Measurements from ENCODE around the gene AKAP13. TPM values are rescaled to one million over a fixed set of nuclear protein-coding genes. Genes with fewer than 3 reads are reported as not detected.

The AKAP13 gene
- total and polyA plus RNA-seq, 2 donors (not counting 1 experiment from before 2014, with no cell fraction given): 73.8 to 358 TPM

GRCh38 chr15:85583442-85583841 lies 203.0 kb downstream of the AKAP13 start:
- ChIA-PET POLR2A (interaction anchor here (0.5 to 1.1 kb wide), 2 partner anchors 29 to 200 kb away, joined by 3 to 4 read pairs; no protein-coding TSS in a partner anchor), CTCF (interaction anchor here (1.0 to 1.1 kb wide), 3 partner anchors 98 to 287 kb away, joined by 3 read pairs; no protein-coding TSS in a partner anchor)
- intact Hi-C loops (cut with micrococcal nuclease): loop anchor here (2.0 to 10.0 kb wide), 7 partner anchors 39 to 269 kb away; no protein-coding TSS in a partner anchor
- Mint-ChIP-seq H3K27ac (peak overlapping the region; percentile 94), H3K27me3 (no peaks in the 10 kb centered on the region), H3K9me3 (ENCODE audit: insufficient read depth) (no peaks in the 10 kb centered on the region), H3K4me3 (peak overlapping the region; percentile 85), H3K4me1 (peaks cover 69% of the 10 kb centered on the region)
- H3K4me3 ChIP-seq (ENCODE audit: control extremely low read depth in 1 of 5, extremely low read depth in 1 of 5, insufficient read depth in 1 of 5, low read depth in 2 of 5, low read length in 4 of 5): peak overlapping the region in 2 of 5 experiments; percentile 26 to 34
- H4K20me1 ChIP-seq (ENCODE audit: control insufficient read depth, insufficient read depth, low read length, poor library complexity, severe bottlenecking): peaks cover 5% of the 10 kb centered on the region
- ATAC-seq (ENCODE audit: low read depth) (no peak), DNase-seq (peak; percentile 51)
- peaks cover 24 to 62% of the 10 kb centered on the region in 2 experiments for H3K36me3 ChIP-seq (replicated peaks in 1 of 2; ENCODE audit: control extremely low read depth in 1 of 2, control insufficient read depth in 1 of 2, extremely low read depth in 1 of 2, insufficient read depth in 2 of 2, low read length in 1 of 2)
- TF ChIP-seq CTCF (IDR thresholded peaks at IDR 0.05) (no peak), EZH2 (IDR thresholded peaks at IDR 0.05; ENCODE audit: borderline replicate concordance, insufficient read depth, low read depth, low read length, poor library complexity, severe bottlenecking) (no peak)
- no peaks in the 10 kb centered on the region for H3K9me3 ChIP-seq (ENCODE audit: control extremely low read depth in 1 of 3, control insufficient read depth in 2 of 3, insufficient read depth in 1 of 3, low read length in 2 of 3)
- H2AFZ ChIP-seq (ENCODE audit: insufficient read depth, low read depth, low read length, poor library complexity, severe bottlenecking): no peak overlapping the region
- peak overlapping the region; percentile 57 for H3K9ac ChIP-seq (ENCODE audit: low read length)
- H3K79me2 ChIP-seq (ENCODE audit: control insufficient read depth, insufficient read depth, low read length): peaks cover 52% of the 10 kb centered on the region
- WGBS (ENCODE audit: insufficient coverage): 21% methylated on average over 4 of the region's 4 CpGs
- peak overlapping the region; percentile 71 for H3K4me2 ChIP-seq (replicated peaks; ENCODE audit: low read depth, low read length, poor library complexity, severe bottlenecking)
- peaks cover 55 to 58% of the 10 kb centered on the region in 2 donors for H3K4me1 ChIP-seq (ENCODE audit: control insufficient read depth in 2 of 2, insufficient read depth in 2 of 2, low read length in 2 of 2)
- H3K27me3 ChIP-seq (replicated peaks in 1 of 4; ENCODE audit: control extremely low read depth in 1 of 4, control insufficient read depth in 3 of 4, insufficient read depth in 4 of 4, low read length in 3 of 4): no peaks in the 10 kb centered on the region
- peak overlapping the region; percentile 84 to 94 for H3K27ac ChIP-seq (ENCODE audit: low read length in 2 of 2)

- peak; percentile 79 for DNase-seq
- POLR2A ChIA-PET: interaction anchor here (0.5 kb wide), 1 partner anchor 29 kb away, joined by 4 read pairs; no protein-coding TSS in a partner anchor
Observed at GRCh38 chr15:85583923-85584390, 203.6 kb downstream of the AKAP13 start.

More at GRCh38 chr15:85583923-85584390, 203.6 kb downstream of the AKAP13 start:
- no peaks in the 10 kb centered on the region for H3K9me3 Mint-ChIP-seq (ENCODE audit: insufficient read depth)
- peak overlapping the region; percentile 94 for H3K27ac Mint-ChIP-seq
- intact Hi-C loops (cut with micrococcal nuclease): loop anchor here (2.0 to 10.0 kb wide), 7 partner anchors 38 to 269 kb away; no protein-coding TSS in a partner anchor
- Histone ChIP-seq H3K4me1 (ENCODE audit: control insufficient read depth in 2 of 2, insufficient read depth in 2 of 2, low read length in 2 of 2) (peaks cover 55 to 58% of the 10 kb centered on the region in 2 donors), H3K27ac (ENCODE audit: low read length in 2 of 2) (peak overlapping the region; percentile 84 to 94), H3K27me3 (replicated peaks in 1 of 4; ENCODE audit: control extremely low read depth in 1 of 4, control insufficient read depth in 3 of 4, insufficient read depth in 4 of 4, low read length in 3 of 4) (no peaks in the 10 kb centered on the region), H2AFZ (ENCODE audit: insufficient read depth, low read depth, low read length, poor library complexity, severe bottlenecking) (no peak overlapping the region), H4K20me1 (ENCODE audit: control insufficient read depth, insufficient read depth, low read length, poor library complexity, severe bottlenecking) (peaks cover 5% of the 10 kb centered on the region), H3K9me3 (ENCODE audit: control extremely low read depth in 1 of 3, control insufficient read depth in 2 of 3, insufficient read depth in 1 of 3, low read length in 2 of 3) (no peaks in the 10 kb centered on the region), H3K4me3 (ENCODE audit: control extremely low read depth in 1 of 5, extremely low read depth in 1 of 5, insufficient read depth in 1 of 5, low read depth in 2 of 5, low read length in 4 of 5) (peak overlapping the region in 2 of 5 experiments; percentile 0 to 26), H3K79me2 (ENCODE audit: control insufficient read depth, insufficient read depth, low read length) (peaks cover 57% of the 10 kb centered on the region), H3K36me3 (replicated peaks in 1 of 2; ENCODE audit: control extremely low read depth in 1 of 2, control insufficient read depth in 1 of 2, extremely low read depth in 1 of 2, insufficient read depth in 2 of 2, low read length in 1 of 2) (peaks cover 24 to 63% of the 10 kb centered on the region in 2 experiments), H3K9ac (ENCODE audit: low read length) (peak overlapping the region; percentile 57), H3K4me2 (replicated peaks; ENCODE audit: low read depth, low read length, poor library complexity, severe bottlenecking) (peak overlapping the region; percentile 71)
- CTCF ChIA-PET: interaction anchor here (1.1 kb wide), 1 partner anchor 287 kb away, joined by 3 read pairs; no protein-coding TSS in a partner anchor
- no peaks in the 10 kb centered on the region for H3K27me3 Mint-ChIP-seq
- no peak for TF ChIP-seq EZH2 (IDR thresholded peaks at IDR 0.05; ENCODE audit: borderline replicate concordance, insufficient read depth, low read depth, low read length, poor library complexity, severe bottlenecking)
- no peak for TF ChIP-seq CTCF (IDR thresholded peaks at IDR 0.05)
- peaks cover 65% of the 10 kb centered on the region for H3K4me1 Mint-ChIP-seq
- WGBS (ENCODE audit: insufficient coverage): 0% methylated on average over 1 of the region's 3 CpGs
- ATAC-seq (ENCODE audit: low read depth): peak; percentile 15
- peak overlapping the region; percentile 85 for H3K4me3 Mint-ChIP-seq

Measured in B cell (primary cell).